ENCODE data around the gene CTNNA3. TPM values are rescaled to one million over a fixed set of nuclear protein-coding genes. Genes with fewer than 3 reads are reported as not detected.

The CTNNA3 gene
- total and polyA plus RNA-seq, 4 donors = 0.16 to 2.4 (median 1.4) TPM

DNA sequence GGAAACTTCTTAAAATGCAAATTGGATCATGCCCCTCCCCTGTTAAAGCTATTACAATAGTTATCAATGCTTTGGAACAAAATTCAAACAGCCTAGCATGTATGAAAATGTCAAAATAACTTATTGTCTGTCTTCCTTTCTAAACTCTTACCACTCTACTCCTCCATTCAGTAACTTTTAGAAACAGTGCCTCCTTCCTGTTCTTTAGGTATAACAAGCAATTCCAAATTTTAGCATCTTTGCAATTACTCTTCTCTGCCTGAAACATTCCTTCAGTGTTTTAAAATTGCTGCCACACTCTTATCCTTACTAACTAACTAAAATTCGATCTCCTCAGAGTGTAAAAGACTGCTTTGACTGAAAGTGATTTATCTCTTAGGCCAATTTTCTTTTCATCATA is 1430.6 kb downstream of the CTNNA3 start:
- H3K9ac ChIP-seq (ENCODE audit: low read depth in 1 of 2, low read length in 2 of 2) = no peak overlapping the region
- H3K27ac ChIP-seq (ENCODE audit: low read depth in 1 of 2, low read length in 2 of 2) = no peak overlapping the region
- 77% methylated on average over 1 of the region's 1 CpG for WGBS
- H3K27me3 ChIP-seq (ENCODE audit: control insufficient read depth in 4 of 4, insufficient read depth in 4 of 4, low read length in 3 of 4) = no peaks in the 10 kb centered on the region
- no peaks in the 10 kb centered on the region for H3K36me3 ChIP-seq (ENCODE audit: control insufficient read depth in 4 of 4, insufficient read depth in 3 of 4, low read depth in 1 of 4, low read length in 3 of 4)
- no peaks in the 10 kb centered on the region for H3K4me1 ChIP-seq (ENCODE audit: control insufficient read depth in 4 of 4, insufficient read depth in 4 of 4, low read length in 3 of 4)
- TF ChIP-seq JUND (IDR thresholded peaks at IDR 0.05) = no peak
- no peak for TF ChIP-seq RAD21 (IDR thresholded peaks at IDR 0.05)
- no peak for TF ChIP-seq FOXA1 (IDR thresholded peaks at IDR 0.05)
- no peak for TF ChIP-seq SP1 (IDR thresholded peaks at IDR 0.05)
- TF ChIP-seq RXRA (IDR thresholded peaks at IDR 0.05) = no peak
- TF ChIP-seq, protein P1, sequence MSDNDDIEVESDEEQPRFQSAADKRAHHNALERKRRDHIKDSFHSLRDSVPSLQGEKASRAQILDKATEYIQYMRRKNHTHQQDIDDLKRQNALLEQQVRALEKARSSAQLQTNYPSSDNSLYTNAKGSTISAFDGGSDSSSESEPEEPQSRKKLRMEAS (IDR thresholded peaks at IDR 0.05) = no peak
- no peaks in the 10 kb centered on the region for H3K9me3 ChIP-seq (ENCODE audit: control insufficient read depth in 4 of 4, low read length in 3 of 4)
- DNase-seq (ENCODE audit: low spot score) = no peak
- no peak overlapping the region for H3K4me3 ChIP-seq (ENCODE audit: low read depth in 1 of 3, low read length in 3 of 3)

DNA sequence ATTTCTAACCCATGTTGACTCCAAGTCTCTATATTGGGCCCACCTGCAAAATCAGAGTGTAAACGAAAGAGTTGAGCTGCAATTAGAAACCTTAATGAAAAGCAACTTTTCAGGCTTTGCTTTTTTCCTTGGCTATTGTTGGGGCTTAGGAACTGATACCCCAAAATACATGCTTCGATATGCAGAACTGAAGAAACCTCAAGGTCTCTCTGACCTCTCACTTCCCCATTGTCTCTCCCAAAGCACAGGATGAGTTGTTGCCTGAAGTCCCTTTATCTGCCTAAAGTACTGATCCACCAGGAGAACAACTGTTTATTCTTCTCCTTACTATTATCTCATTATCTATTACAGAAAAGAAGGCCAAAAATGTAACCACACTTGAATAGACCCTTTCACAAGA is 1436.2 kb downstream of the CTNNA3 start:
- Histone ChIP-seq H3K9ac (ENCODE audit: low read depth in 1 of 2, low read length in 2 of 2) (no peak overlapping the region), H3K4me3 (ENCODE audit: low read depth in 1 of 3, low read length in 3 of 3) (no peak overlapping the region), H3K4me1 (ENCODE audit: control insufficient read depth in 4 of 4, insufficient read depth in 4 of 4, low read length in 3 of 4) (no peaks in the 10 kb centered on the region), H3K27me3 (ENCODE audit: control insufficient read depth in 4 of 4, insufficient read depth in 4 of 4, low read length in 3 of 4) (no peaks in the 10 kb centered on the region), H3K9me3 (ENCODE audit: control insufficient read depth in 4 of 4, low read length in 3 of 4) (no peaks in the 10 kb centered on the region), H3K27ac (ENCODE audit: low read depth in 1 of 2, low read length in 2 of 2) (no peak overlapping the region), H3K36me3 (ENCODE audit: control insufficient read depth in 4 of 4, insufficient read depth in 3 of 4, low read depth in 1 of 4, low read length in 3 of 4) (no peaks in the 10 kb centered on the region)
- no peak for DNase-seq (ENCODE audit: low spot score)
- WGBS = 88% methylated on average over 2 of the region's 2 CpGs
- TF ChIP-seq, protein P2, sequence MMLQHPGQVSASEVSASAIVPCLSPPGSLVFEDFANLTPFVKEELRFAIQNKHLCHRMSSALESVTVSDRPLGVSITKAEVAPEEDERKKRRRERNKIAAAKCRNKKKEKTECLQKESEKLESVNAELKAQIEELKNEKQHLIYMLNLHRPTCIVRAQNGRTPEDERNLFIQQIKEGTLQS (IDR thresholded peaks at IDR 0.05) = no peak
- no peak for TF ChIP-seq JUND (IDR thresholded peaks at IDR 0.05)
- no peak for TF ChIP-seq HNF4A (conservative IDR thresholded peaks at IDR 0.05)
- TF ChIP-seq HNF4G (IDR thresholded peaks at IDR 0.05) = no peak
- no peak for TF ChIP-seq YY1 (IDR thresholded peaks at IDR 0.05)
- TF ChIP-seq, protein P1 (IDR thresholded peaks at IDR 0.05) = no peak
- TF ChIP-seq EGR1 (IDR thresholded peaks at IDR 0.05; ENCODE audit: low read depth in 2 of 2) = no peak
- TF ChIP-seq FOXA2 (IDR thresholded peaks at IDR 0.05) = no peak
- TF ChIP-seq, protein P3, sequence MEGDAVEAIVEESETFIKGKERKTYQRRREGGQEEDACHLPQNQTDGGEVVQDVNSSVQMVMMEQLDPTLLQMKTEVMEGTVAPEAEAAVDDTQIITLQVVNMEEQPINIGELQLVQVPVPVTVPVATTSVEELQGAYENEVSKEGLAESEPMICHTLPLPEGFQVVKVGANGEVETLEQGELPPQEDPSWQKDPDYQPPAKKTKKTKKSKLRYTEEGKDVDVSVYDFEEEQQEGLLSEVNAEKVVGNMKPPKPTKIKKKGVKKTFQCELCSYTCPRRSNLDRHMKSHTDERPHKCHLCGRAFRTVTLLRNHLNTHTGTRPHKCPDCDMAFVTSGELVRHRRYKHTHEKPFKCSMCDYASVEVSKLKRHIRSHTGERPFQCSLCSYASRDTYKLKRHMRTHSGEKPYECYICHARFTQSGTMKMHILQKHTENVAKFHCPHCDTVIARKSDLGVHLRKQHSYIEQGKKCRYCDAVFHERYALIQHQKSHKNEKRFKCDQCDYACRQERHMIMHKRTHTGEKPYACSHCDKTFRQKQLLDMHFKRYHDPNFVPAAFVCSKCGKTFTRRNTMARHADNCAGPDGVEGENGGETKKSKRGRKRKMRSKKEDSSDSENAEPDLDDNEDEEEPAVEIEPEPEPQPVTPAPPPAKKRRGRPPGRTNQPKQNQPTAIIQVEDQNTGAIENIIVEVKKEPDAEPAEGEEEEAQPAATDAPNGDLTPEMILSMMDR (IDR thresholded peaks at IDR 0.05; ENCODE audit: low read depth, low read length, missing input control) = no peak

DNA sequence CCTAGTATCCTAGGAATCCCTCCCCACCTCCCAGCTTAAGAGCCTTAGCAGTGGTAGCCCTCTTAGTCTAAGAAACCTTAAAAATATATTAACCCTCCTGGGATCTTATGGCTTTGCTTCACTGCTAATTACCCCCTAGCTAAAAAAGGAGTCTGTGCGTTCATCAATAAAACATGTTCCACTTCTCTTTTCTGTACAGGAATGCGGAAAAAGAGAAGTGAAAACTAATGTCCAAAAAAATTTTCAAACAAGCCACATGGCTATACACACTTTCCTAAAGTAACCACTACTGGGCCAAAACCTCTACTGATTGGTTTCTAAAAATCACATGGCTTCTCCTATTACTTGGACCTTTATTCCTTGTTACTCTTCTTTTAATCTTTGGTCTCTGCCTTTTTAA is 1437.3 kb downstream of the CTNNA3 start:
- 70% methylated on average over 2 of the region's 2 CpGs for WGBS
- no peak overlapping the region for H3K4me3 ChIP-seq (ENCODE audit: low read depth in 1 of 3, low read length in 3 of 3)

More for the DNA sequence above, 1437.3 kb downstream of the CTNNA3 start:
- TF ChIP-seq, protein P3 (IDR thresholded peaks at IDR 0.05; ENCODE audit: low read depth, low read length, missing input control) = no peak
- TF ChIP-seq FOXA2 (IDR thresholded peaks at IDR 0.05) (no peak), RXRA (IDR thresholded peaks at IDR 0.05) (no peak), RAD21 (IDR thresholded peaks at IDR 0.05) (no peak), EGR1 (IDR thresholded peaks at IDR 0.05; ENCODE audit: low read depth in 2 of 2) (no peak), HNF4A (conservative IDR thresholded peaks at IDR 0.05) (no peak), NR2F2 (IDR thresholded peaks at IDR 0.05) (no peak), GABPA (IDR thresholded peaks at IDR 0.05 in 1 of 2, conservative IDR thresholded peaks at IDR 0.05 in 1 of 2) (no peak), FOXA1 (IDR thresholded peaks at IDR 0.05) (no peak)
- TF ChIP-seq, protein P4, sequence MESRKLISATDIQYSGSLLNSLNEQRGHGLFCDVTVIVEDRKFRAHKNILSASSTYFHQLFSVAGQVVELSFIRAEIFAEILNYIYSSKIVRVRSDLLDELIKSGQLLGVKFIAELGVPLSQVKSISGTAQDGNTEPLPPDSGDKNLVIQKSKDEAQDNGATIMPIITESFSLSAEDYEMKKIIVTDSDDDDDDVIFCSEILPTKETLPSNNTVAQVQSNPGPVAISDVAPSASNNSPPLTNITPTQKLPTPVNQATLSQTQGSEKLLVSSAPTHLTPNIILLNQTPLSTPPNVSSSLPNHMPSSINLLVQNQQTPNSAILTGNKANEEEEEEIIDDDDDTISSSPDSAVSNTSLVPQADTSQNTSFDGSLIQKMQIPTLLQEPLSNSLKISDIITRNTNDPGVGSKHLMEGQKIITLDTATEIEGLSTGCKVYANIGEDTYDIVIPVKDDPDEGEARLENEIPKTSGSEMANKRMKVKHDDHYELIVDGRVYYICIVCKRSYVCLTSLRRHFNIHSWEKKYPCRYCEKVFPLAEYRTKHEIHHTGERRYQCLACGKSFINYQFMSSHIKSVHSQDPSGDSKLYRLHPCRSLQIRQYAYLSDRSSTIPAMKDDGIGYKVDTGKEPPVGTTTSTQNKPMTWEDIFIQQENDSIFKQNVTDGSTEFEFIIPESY (IDR thresholded peaks at IDR 0.05) = no peak
- TF ChIP-seq, protein P2 (IDR thresholded peaks at IDR 0.05) = no peak
- TF ChIP-seq, protein P5, sequence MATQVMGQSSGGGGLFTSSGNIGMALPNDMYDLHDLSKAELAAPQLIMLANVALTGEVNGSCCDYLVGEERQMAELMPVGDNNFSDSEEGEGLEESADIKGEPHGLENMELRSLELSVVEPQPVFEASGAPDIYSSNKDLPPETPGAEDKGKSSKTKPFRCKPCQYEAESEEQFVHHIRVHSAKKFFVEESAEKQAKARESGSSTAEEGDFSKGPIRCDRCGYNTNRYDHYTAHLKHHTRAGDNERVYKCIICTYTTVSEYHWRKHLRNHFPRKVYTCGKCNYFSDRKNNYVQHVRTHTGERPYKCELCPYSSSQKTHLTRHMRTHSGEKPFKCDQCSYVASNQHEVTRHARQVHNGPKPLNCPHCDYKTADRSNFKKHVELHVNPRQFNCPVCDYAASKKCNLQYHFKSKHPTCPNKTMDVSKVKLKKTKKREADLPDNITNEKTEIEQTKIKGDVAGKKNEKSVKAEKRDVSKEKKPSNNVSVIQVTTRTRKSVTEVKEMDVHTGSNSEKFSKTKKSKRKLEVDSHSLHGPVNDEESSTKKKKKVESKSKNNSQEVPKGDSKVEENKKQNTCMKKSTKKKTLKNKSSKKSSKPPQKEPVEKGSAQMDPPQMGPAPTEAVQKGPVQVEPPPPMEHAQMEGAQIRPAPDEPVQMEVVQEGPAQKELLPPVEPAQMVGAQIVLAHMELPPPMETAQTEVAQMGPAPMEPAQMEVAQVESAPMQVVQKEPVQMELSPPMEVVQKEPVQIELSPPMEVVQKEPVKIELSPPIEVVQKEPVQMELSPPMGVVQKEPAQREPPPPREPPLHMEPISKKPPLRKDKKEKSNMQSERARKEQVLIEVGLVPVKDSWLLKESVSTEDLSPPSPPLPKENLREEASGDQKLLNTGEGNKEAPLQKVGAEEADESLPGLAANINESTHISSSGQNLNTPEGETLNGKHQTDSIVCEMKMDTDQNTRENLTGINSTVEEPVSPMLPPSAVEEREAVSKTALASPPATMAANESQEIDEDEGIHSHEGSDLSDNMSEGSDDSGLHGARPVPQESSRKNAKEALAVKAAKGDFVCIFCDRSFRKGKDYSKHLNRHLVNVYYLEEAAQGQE (IDR thresholded peaks at IDR 0.05) = no peak
- Histone ChIP-seq H3K4me1 (ENCODE audit: control insufficient read depth in 4 of 4, insufficient read depth in 4 of 4, low read length in 3 of 4) (no peaks in the 10 kb centered on the region), H3K27ac (ENCODE audit: low read depth in 1 of 2, low read length in 2 of 2) (no peak overlapping the region), H3K9me3 (ENCODE audit: control insufficient read depth in 4 of 4, low read length in 3 of 4) (no peaks in the 10 kb centered on the region), H3K36me3 (ENCODE audit: control insufficient read depth in 4 of 4, insufficient read depth in 3 of 4, low read depth in 1 of 4, low read length in 3 of 4) (no peaks in the 10 kb centered on the region), H3K27me3 (ENCODE audit: control insufficient read depth in 4 of 4, insufficient read depth in 4 of 4, low read length in 3 of 4) (no peaks in the 10 kb centered on the region), H3K9ac (ENCODE audit: low read depth in 1 of 2, low read length in 2 of 2) (no peak overlapping the region)
- no peak for DNase-seq (ENCODE audit: low spot score)
